Esophagus muscularis mucosa (tissue), 4 donors: ENCODE measurements around the gene SOWAHA. TPM values are rescaled to one million over a fixed set of nuclear protein-coding genes. Genes with fewer than 3 reads are reported as not detected.

Source experiments
- DNase-seq: peaks from one replicate; pipeline ENCODE4 v3.0.0-alpha.2; 2017; ENCODE audit errors: extremely low spot score
- H3K27ac ChIP-seq, 4 donors: fragments of 200-600 bp; sonication (generic); replicated peaks in 1 of 4; 1 replicate in 3 of 4; 2 replicates in 1 of 4; pipeline ENCODE4 v1.5.1; 2016 to 2019; ENCODE audit warnings: mild to moderate bottlenecking in 1 of 4
- H3K27me3 ChIP-seq, 4 donors: fragments of 200-600 bp; sonication (generic); one replicate each; pipeline versions ENCODE4 v1.5.1 to v1.6.0; 2016 to 2019
- H3K36me3 ChIP-seq, 4 donors: fragments of 200-600 bp; sonication (generic); one replicate each; pipeline ENCODE4 v1.5.1; 2016 to 2019
- H3K4me1 ChIP-seq, 4 donors: fragments of 200-600 bp; sonication (generic); one replicate each; pipeline ENCODE4 v1.5.1; 2016 to 2019
- H3K4me3 ChIP-seq, 4 donors: fragments of 200-600 bp; sonication (generic); 1 replicate in 2 of 4; 2 replicates in 2 of 4; pipeline ENCODE4 v1.5.1; 2016 to 2019; ENCODE audit warnings: mild to moderate bottlenecking in 4 of 4, moderate library complexity in 1 of 4
- H3K9me3 ChIP-seq, 4 donors: fragments of 200-600 bp; sonication (generic); 1 replicate in 3 of 4; 2 replicates in 1 of 4; pipeline ENCODE4 v1.5.1; 2016 to 2019
- CTCF ChIP-seq, 3 experiments: fragments of 200-600 bp in 2 of 3; fragments of 450-650 bp in 1 of 3; sonication (generic) in 2 of 3; IDR thresholded peaks; one replicate each; pipeline ENCODE4 v1.5.1; 2017 to 2019; ENCODE audit warnings: antibody characterized with exemption in 3 of 3, mild to moderate bottlenecking in 2 of 3, moderate library complexity in 1 of 3
- EP300 ChIP-seq: sonication (generic); formaldehyde crosslinking; IDR thresholded peaks from one replicate; pipeline ENCODE4 v1.6.1; 2017; ENCODE audit warnings: antibody characterized with exemption
- POLR2A ChIP-seq: fragments of 450-650 bp; IDR thresholded peaks from one replicate; pipeline ENCODE4 v1.6.1; 2017; ENCODE audit warnings: antibody characterized with exemption, moderate library complexity, mild to moderate bottlenecking, low read depth
- POLR2AphosphoS5 ChIP-seq, 2 donors: sonication (generic); formaldehyde crosslinking; IDR thresholded peaks; one replicate each; pipeline ENCODE4 v1.6.1; 2017; ENCODE audit warnings: antibody characterized with exemption in 2 of 2
- WGBS: methylation state at CpG from one replicate; pipeline ENCODE4 v1.1.5; 2018; 5-methylcytosine and 5-hydroxymethylcytosine counted together
- intact Hi-C: fragments of 100-400 bp; cut with DNase I; formaldehyde crosslinking; loops from one replicate; pipeline ENCODE4 v1.15.1; 2023
- total RNA-seq, 4 donors: library from RNA; depleted of rRNA; stranded (reverse); fragments of >200 nt; gene quantifications; one replicate each; pipeline versions ENCODE4 v1.1.0 to v1.2.1, GENCODE V29; 2016

SOWAHA gene
- total RNA-seq, 4 donors from 2014 or later = 0.06 to 0.83 (median 0.15) TPM

DNA sequence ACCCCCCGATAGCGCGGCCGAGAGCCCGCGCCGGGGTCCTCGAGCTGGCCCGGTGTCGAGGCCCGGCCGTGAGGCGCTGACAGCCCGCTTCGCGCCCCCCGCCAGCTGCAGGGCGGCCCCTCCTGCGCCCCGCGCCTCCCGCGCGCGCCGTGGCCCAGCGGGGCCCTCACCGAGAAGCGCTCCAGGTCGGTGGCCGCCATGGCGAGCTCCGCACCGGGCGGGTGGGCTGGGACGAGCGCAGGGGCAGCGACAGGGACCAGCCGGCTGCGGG is 36.2 kb upstream of the SOWAHA start:
- H3K9me3 ChIP-seq = no peaks in the 10 kb centered on the region
- TF ChIP-seq POLR2AphosphoS5 (IDR thresholded peaks at IDR 0.05) = no peak
- no peak for TF ChIP-seq CTCF (IDR thresholded peaks at IDR 0.05)
- TF ChIP-seq POLR2A = no peak
- TF ChIP-seq EP300 = no peak
- peaks cover 36 to 60% (median 54%) of the 10 kb centered on the region in 4 donors for H3K4me1 ChIP-seq
- H3K36me3 ChIP-seq = no peaks in the 10 kb centered on the region
- H3K27me3 ChIP-seq = no peaks in the 10 kb centered on the region
- peak overlapping the region; percentile 87 to 95 (median 90) for H3K4me3 ChIP-seq
- DNase-seq = no peak
- no CpG with 5 or more reads among the region's 40 CpGs for WGBS
- peak overlapping the region; percentile 79 to 88 (median 84) for H3K27ac ChIP-seq
- intact Hi-C loops = loop anchor here (5.0 kb wide), 2 partner anchors 40 to 45 kb away; partner anchors contain the start of gene KIF3A

DNA sequence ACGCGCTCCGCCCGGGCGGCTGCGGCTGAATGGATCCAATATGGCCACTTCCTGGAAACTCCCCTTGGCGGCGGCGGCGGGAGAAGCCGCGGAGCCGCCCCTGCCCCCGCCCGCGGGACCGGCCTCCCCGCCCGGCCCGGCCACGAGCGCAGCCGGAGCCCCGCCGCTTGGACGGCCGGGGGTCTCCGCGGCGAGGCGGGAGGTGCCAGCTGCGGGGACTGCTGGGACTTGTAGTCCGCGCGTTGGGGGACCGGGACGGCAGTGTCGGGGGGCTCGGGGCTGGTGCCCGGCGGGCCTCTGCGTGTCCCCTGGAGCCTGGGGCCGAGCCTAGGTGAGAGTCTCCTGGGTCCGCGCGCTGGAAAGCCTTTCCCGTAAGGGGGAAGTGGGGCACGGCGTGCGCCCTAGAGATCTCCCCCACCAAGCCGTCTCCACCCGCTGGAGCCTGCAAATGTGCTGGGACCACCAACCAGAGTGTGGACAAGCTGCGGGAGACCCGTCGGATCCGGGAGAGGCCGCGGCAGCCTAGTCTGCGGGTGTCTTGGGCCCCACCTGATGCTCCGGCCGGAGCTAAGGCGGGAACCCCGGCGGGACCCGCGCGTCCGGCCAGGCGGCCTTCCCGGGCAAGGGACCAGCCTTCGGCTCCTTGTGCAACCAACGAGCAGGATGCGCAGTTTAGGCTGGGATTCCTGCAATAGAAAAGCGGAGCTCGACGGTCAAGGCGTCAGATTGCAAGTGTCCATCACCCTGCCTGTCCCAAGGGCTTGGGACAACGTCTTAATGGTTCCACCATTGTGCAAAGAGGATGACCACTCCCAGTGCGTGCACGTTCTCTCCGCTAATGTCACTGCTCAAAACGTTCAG is 35.7 kb upstream of the SOWAHA start, which contains the start of gene SEPTIN8:
Gene SEPTIN8, minus strand, starts transcription at position 31 of the 861 bp plus-strand sequence. CDS start 102 bp downstream, outside the sequence.
- TF ChIP-seq CTCF (IDR thresholded peaks at IDR 0.05) (no peak), POLR2AphosphoS5 (IDR thresholded peaks at IDR 0.05) (peak; percentile 18 to 49)
- peak within 1 kb of the TSS; percentile 79 to 88 (median 84) for H3K27ac ChIP-seq
- H3K9me3 ChIP-seq = no peaks in the 10 kb centered on the region
- H3K27me3 ChIP-seq = no peaks in the 10 kb centered on the region
- peaks cover 30 to 54% (median 48%) of the 10 kb centered on the region in 4 donors for H3K4me1 ChIP-seq
- intact Hi-C loops = loop anchor here (5.0 kb wide), 2 partner anchors 40 to 45 kb away; partner anchors contain the start of gene KIF3A
- WGBS = 7% methylated on average over 4 of the region's 82 CpGs
- peak within 1 kb of the TSS; percentile 87 to 95 (median 90) for H3K4me3 ChIP-seq
- H3K36me3 ChIP-seq = no peaks in the 10 kb centered on the region
- no peak for DNase-seq

- H3K27me3 ChIP-seq = no peaks in the 10 kb centered on the region
- TF ChIP-seq POLR2AphosphoS5 (IDR thresholded peaks at IDR 0.05) (no peak), POLR2A (no peak), CTCF (IDR thresholded peaks at IDR 0.05) (no peak), EP300 (no peak)
- intact Hi-C loops = loop anchor here (5.0 kb wide), 2 partner anchors 41 to 44 kb away; partner anchors contain the start of gene KIF3A
- H3K4me3 ChIP-seq = peak overlapping the region; percentile 87 to 95 (median 90)
- H3K27ac ChIP-seq = peak overlapping the region; percentile 79 to 88 (median 84)
- 66% methylated on average over 4 of the region's 4 CpGs for WGBS
- no peaks in the 10 kb centered on the region for H3K36me3 ChIP-seq
- no peak for DNase-seq
- peaks cover 23 to 48% (median 43%) of the 10 kb centered on the region in 4 donors for H3K4me1 ChIP-seq
- no peaks in the 10 kb centered on the region for H3K9me3 ChIP-seq
Measured at GRCh38 chr5:132778129-132778528, 35.0 kb upstream of the SOWAHA start.

DNA sequence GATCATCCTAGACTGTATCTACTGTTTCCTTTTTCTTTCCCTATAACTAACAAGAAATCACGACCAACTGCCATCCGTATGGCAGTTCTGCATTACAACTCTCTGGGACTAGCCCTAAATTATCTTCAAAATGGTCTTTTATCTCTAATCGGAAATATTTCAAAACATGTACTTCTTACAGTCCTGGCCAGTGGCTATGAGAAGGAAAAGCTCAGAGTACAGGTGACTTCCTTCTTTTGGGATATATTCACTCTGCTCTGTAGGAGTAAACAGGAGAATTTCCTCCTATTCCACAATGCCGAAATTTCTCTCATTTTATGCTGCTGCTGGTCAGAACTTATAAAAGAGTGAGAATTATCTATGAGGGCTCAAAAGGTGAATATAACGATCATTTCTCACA is 34.2 kb upstream of the SOWAHA start:
- no peak overlapping the region for H3K27ac ChIP-seq
- H3K36me3 ChIP-seq = no peaks in the 10 kb centered on the region
- peaks cover 20 to 40% (median 37%) of the 10 kb centered on the region in 4 donors for H3K4me1 ChIP-seq
- WGBS = 76% methylated on average over 5 of the region's 5 CpGs
- intact Hi-C loops = loop anchor here (5.0 kb wide), 2 partner anchors 42 to 43 kb away; partner anchors contain the start of gene KIF3A
- TF ChIP-seq POLR2A = no peak
- TF ChIP-seq EP300 = no peak
- no peak for TF ChIP-seq POLR2AphosphoS5 (IDR thresholded peaks at IDR 0.05)
- no peak for TF ChIP-seq CTCF (IDR thresholded peaks at IDR 0.05)
- no peaks in the 10 kb centered on the region for H3K9me3 ChIP-seq
- H3K27me3 ChIP-seq = no peaks in the 10 kb centered on the region
- no peak overlapping the region for H3K4me3 ChIP-seq
- DNase-seq = no peak
